ENCODE data around the gene GALNT13.

The GALNT13 gene

DNA sequence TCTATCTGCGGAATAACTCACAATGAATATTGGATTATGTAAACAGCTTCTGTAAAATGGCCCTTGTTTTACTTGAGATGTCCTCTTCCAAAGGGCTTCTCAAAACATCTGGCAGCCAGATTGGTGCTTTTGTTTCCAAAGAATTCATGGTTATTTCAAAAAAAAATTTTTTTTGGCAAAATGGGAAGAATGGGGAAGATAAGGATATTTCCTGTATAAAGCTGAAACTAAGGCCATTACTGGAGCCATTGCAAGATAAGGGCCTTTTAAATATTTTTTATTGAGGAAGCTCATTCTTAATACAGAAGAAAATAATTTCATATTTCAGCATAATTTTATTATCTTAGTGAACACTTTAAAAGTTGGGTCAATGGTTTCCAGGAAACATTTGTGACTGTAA is 259.1 kb downstream of the GALNT13 start:
- Histone ChIP-seq H3K9me2 (replicated peaks; ENCODE audit: insufficient read depth, low read length) (no peaks in the 10 kb centered on the region), H3K9me3 (replicated peaks; ENCODE audit: insufficient read depth, low read length) (no peaks in the 10 kb centered on the region), H3K27ac (ENCODE audit: low read length) (no peak overlapping the region), H2AFZ (ENCODE audit: low read length) (no peak overlapping the region), H3K4me2 (ENCODE audit: low read depth, low read length) (no peak overlapping the region), H3K36me3 (replicated peaks; ENCODE audit: insufficient read depth, low read length) (no peaks in the 10 kb centered on the region), H3K79me2 (ENCODE audit: low read length) (no peaks in the 10 kb centered on the region), H3K4me3 (ENCODE audit: low read length) (no peak overlapping the region), H3K4me1 (ENCODE audit: low read length) (no peaks in the 10 kb centered on the region), H4K20me1 (ENCODE audit: insufficient read depth, low read length) (no peaks in the 10 kb centered on the region), H3K9ac (ENCODE audit: low read length) (no peak overlapping the region), H3K27me3 (replicated peaks; ENCODE audit: insufficient read depth, low read length) (no peaks in the 10 kb centered on the region), H3F3A (ENCODE audit: insufficient read depth, low read length) (no peaks in the 10 kb centered on the region)
- no peak for DNase-seq
- TF ChIP-seq EZH2 (optimal IDR thresholded peaks at IDR 0.05; ENCODE audit: low read depth, low read length) (no peak), EZH2phosphoT487 (IDR thresholded peaks at IDR 0.05; ENCODE audit: low read length) (no peak)
- TF ChIP-seq, protein P1, sequence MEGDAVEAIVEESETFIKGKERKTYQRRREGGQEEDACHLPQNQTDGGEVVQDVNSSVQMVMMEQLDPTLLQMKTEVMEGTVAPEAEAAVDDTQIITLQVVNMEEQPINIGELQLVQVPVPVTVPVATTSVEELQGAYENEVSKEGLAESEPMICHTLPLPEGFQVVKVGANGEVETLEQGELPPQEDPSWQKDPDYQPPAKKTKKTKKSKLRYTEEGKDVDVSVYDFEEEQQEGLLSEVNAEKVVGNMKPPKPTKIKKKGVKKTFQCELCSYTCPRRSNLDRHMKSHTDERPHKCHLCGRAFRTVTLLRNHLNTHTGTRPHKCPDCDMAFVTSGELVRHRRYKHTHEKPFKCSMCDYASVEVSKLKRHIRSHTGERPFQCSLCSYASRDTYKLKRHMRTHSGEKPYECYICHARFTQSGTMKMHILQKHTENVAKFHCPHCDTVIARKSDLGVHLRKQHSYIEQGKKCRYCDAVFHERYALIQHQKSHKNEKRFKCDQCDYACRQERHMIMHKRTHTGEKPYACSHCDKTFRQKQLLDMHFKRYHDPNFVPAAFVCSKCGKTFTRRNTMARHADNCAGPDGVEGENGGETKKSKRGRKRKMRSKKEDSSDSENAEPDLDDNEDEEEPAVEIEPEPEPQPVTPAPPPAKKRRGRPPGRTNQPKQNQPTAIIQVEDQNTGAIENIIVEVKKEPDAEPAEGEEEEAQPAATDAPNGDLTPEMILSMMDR (IDR thresholded peaks at IDR 0.05; ENCODE audit: low read length): no peak

GRCh38 chr2:154132827-154133226 is 261.1 kb downstream of the GALNT13 start:
- H3K9me3 ChIP-seq (replicated peaks; ENCODE audit: insufficient read depth, low read length): no peaks in the 10 kb centered on the region
- no peaks in the 10 kb centered on the region for H3K9me2 ChIP-seq (replicated peaks; ENCODE audit: insufficient read depth, low read length)
- no peak for DNase-seq
- H3K4me1 ChIP-seq (ENCODE audit: low read length): no peaks in the 10 kb centered on the region
- H3K36me3 ChIP-seq (replicated peaks; ENCODE audit: insufficient read depth, low read length): no peaks in the 10 kb centered on the region
- no peaks in the 10 kb centered on the region for H3K27me3 ChIP-seq (replicated peaks; ENCODE audit: insufficient read depth, low read length)
- H3F3A ChIP-seq (ENCODE audit: insufficient read depth, low read length): no peaks in the 10 kb centered on the region
- H3K4me2 ChIP-seq (ENCODE audit: low read depth, low read length): no peak overlapping the region
- TF ChIP-seq EZH2 (optimal IDR thresholded peaks at IDR 0.05; ENCODE audit: low read depth, low read length) (no peak), EZH2phosphoT487 (IDR thresholded peaks at IDR 0.05; ENCODE audit: low read length) (no peak)
- TF ChIP-seq, protein P1 (IDR thresholded peaks at IDR 0.05; ENCODE audit: low read length): no peak
- H3K27ac ChIP-seq (ENCODE audit: low read length): no peak overlapping the region
- H4K20me1 ChIP-seq (ENCODE audit: insufficient read depth, low read length): no peaks in the 10 kb centered on the region
- no peak overlapping the region for H2AFZ ChIP-seq (ENCODE audit: low read length)
- no peak overlapping the region for H3K9ac ChIP-seq (ENCODE audit: low read length)
- H3K79me2 ChIP-seq (ENCODE audit: low read length): no peaks in the 10 kb centered on the region
- no peak overlapping the region for H3K4me3 ChIP-seq (ENCODE audit: low read length)

DNA sequence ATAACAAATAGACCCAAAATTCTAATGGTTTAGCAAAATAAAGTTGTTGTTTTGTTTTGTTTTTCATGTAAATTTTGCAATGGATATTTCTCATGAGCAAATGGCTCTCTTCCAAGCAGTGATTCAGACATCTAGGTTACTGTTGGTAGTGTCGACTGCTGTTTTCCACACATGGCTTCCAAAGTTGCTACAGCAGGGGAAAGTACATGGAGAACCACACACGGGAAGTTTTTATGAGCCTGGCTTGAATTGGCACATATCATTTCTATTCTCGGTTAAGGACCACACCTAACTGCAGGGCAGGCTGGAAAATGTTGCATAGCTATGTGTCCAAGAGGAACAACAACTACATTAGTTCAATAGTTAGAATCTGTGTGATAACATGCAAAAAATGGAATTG is 262.1 kb downstream of the GALNT13 start:
- Histone ChIP-seq H3F3A (ENCODE audit: insufficient read depth, low read length) (no peaks in the 10 kb centered on the region), H3K4me1 (ENCODE audit: low read length) (no peaks in the 10 kb centered on the region), H3K36me3 (replicated peaks; ENCODE audit: insufficient read depth, low read length) (no peaks in the 10 kb centered on the region), H3K27me3 (replicated peaks; ENCODE audit: insufficient read depth, low read length) (no peaks in the 10 kb centered on the region), H3K4me3 (ENCODE audit: low read length) (no peak overlapping the region), H3K9me2 (replicated peaks; ENCODE audit: insufficient read depth, low read length) (0 out of 2 replicates have a peak, but pooled peaks cover under 1% of the 10 kb centered on the region), H3K27ac (ENCODE audit: low read length) (no peak overlapping the region), H3K79me2 (ENCODE audit: low read length) (no peaks in the 10 kb centered on the region), H3K9ac (ENCODE audit: low read length) (no peak overlapping the region), H3K9me3 (replicated peaks; ENCODE audit: insufficient read depth, low read length) (no peaks in the 10 kb centered on the region), H3K4me2 (ENCODE audit: low read depth, low read length) (no peak overlapping the region), H2AFZ (ENCODE audit: low read length) (no peak overlapping the region), H4K20me1 (ENCODE audit: insufficient read depth, low read length) (no peaks in the 10 kb centered on the region)
- no peak for DNase-seq
- TF ChIP-seq EZH2 (optimal IDR thresholded peaks at IDR 0.05; ENCODE audit: low read depth, low read length): no peak
- TF ChIP-seq EZH2phosphoT487 (IDR thresholded peaks at IDR 0.05; ENCODE audit: low read length): no peak
- TF ChIP-seq, protein P1 (IDR thresholded peaks at IDR 0.05; ENCODE audit: low read length): no peak

Measured in MM.1S (cell line).